HUES64 (cell line): ENCODE measurements around the gene SARDH.

Source experiments
- H3K27ac ChIP-seq: 2 replicates; pipeline ENCODE4 v1.7.0; 2013; ENCODE audit warnings: low read depth, low read length, inconsistent platforms
- H3K27me3 ChIP-seq: 2 replicates; pipeline ENCODE4 v1.6.1; 2013; ENCODE audit warnings: mild to moderate bottlenecking, low read length; ENCODE audit not compliant: insufficient read depth
- H3K36me3 ChIP-seq: 2 replicates; pipeline ENCODE4 v1.6.1; 2013; ENCODE audit warnings: mild to moderate bottlenecking, low read length; ENCODE audit not compliant: insufficient read depth
- H3K4me1 ChIP-seq: 2 replicates; pipeline ENCODE4 v1.6.1; 2013; ENCODE audit warnings: mild to moderate bottlenecking, low read length, moderate library complexity; ENCODE audit not compliant: insufficient read depth
- H3K4me3 ChIP-seq: 2 replicates; pipeline ENCODE4 v1.5.1; 2013; ENCODE audit warnings: mild to moderate bottlenecking, low read length, moderate library complexity
- H3K9ac ChIP-seq: 2 replicates; pipeline ENCODE4 v1.6.1; 2013; ENCODE audit warnings: mild to moderate bottlenecking, low read depth, low read length
- H3K9me3 ChIP-seq: 2 replicates; pipeline ENCODE4 v1.6.1; 2013; ENCODE audit warnings: low read depth, low read length; ENCODE audit not compliant: insufficient read depth
- WGBS: fragments of 150-250, 120-280 bp; methylation state at CpG from one replicate; pipeline ENCODE4 v1.1.7; 2013; ENCODE audit warnings: missing lambda C conversion rate; 5-methylcytosine and 5-hydroxymethylcytosine counted together

The SARDH gene

GRCh38 chr9:133640580-133641395, 97.4 kb downstream of the SARDH start:
- no peaks in the 10 kb centered on the region for H3K9me3 ChIP-seq
- H3K4me1 ChIP-seq, result peaks cover 10% of the 10 kb centered on the region
- no peak overlapping the region for H3K9ac ChIP-seq
- H3K36me3 ChIP-seq, result no peaks in the 10 kb centered on the region
- H3K4me3 ChIP-seq, result no peak overlapping the region
- no peaks in the 10 kb centered on the region for H3K27me3 ChIP-seq
- no peak overlapping the region for H3K27ac ChIP-seq
- 91% methylated on average over 13 of the region's 13 CpGs for WGBS

- no peak overlapping the region for H3K9ac ChIP-seq
- H3K27ac ChIP-seq, result no peak overlapping the region
- peaks cover 10% of the 10 kb centered on the region for H3K4me1 ChIP-seq
- no peak overlapping the region for H3K4me3 ChIP-seq
- no peaks in the 10 kb centered on the region for H3K9me3 ChIP-seq
- H3K36me3 ChIP-seq, result no peaks in the 10 kb centered on the region
- WGBS, result 93% methylated on average over 7 of the region's 7 CpGs
- H3K27me3 ChIP-seq, result no peaks in the 10 kb centered on the region
These were observed 98.0 kb downstream of the SARDH start for GRCh38 chr9:133640160-133640559.

GRCh38 chr9:133639613-133640012, 98.5 kb downstream of the SARDH start:
- no peak overlapping the region for H3K9ac ChIP-seq
- WGBS, result 79% methylated on average over 8 of the region's 8 CpGs
- no peak overlapping the region for H3K4me3 ChIP-seq
- H3K27me3 ChIP-seq, result no peaks in the 10 kb centered on the region
- H3K27ac ChIP-seq, result no peak overlapping the region
- no peaks in the 10 kb centered on the region for H3K9me3 ChIP-seq
- no peaks in the 10 kb centered on the region for H3K36me3 ChIP-seq
- H3K4me1 ChIP-seq, result peaks cover 10% of the 10 kb centered on the region

- Histone ChIP-seq H3K4me1 (peaks cover 13% of the 10 kb centered on the region), H3K27me3 (no peaks in the 10 kb centered on the region), H3K9me3 (no peaks in the 10 kb centered on the region), H3K4me3 (no peak overlapping the region), H3K27ac (no peak overlapping the region), H3K9ac (no peak overlapping the region), H3K36me3 (no peaks in the 10 kb centered on the region)
- 77% methylated on average over 8 of the region's 8 CpGs for WGBS
These were observed 99.4 kb downstream of the SARDH start for GRCh38 chr9:133638711-133639110.

- Histone ChIP-seq H3K4me3 (no peak overlapping the region), H3K27ac (no peak overlapping the region), H3K9ac (no peak overlapping the region), H3K27me3 (no peaks in the 10 kb centered on the region), H3K4me1 (peaks cover 17% of the 10 kb centered on the region), H3K9me3 (no peaks in the 10 kb centered on the region), H3K36me3 (no peaks in the 10 kb centered on the region)
- 68% methylated on average over 8 of the region's 8 CpGs for WGBS
These were observed 100.1 kb downstream of the SARDH start for GRCh38 chr9:133638076-133638475.

GRCh38 chr9:133637451-133638055, 100.6 kb downstream of the SARDH start:
- H3K36me3 ChIP-seq, result no peaks in the 10 kb centered on the region
- H3K4me3 ChIP-seq, result no peak overlapping the region
- no peak overlapping the region for H3K9ac ChIP-seq
- H3K27me3 ChIP-seq, result no peaks in the 10 kb centered on the region
- no peak overlapping the region for H3K27ac ChIP-seq
- 77% methylated on average over 12 of the region's 12 CpGs for WGBS
- peaks cover 17% of the 10 kb centered on the region for H3K4me1 ChIP-seq
- no peaks in the 10 kb centered on the region for H3K9me3 ChIP-seq

- WGBS, result 95% methylated on average over 12 of the region's 12 CpGs
- H3K36me3 ChIP-seq, result no peaks in the 10 kb centered on the region
- peaks cover 17% of the 10 kb centered on the region for H3K4me1 ChIP-seq
- H3K9ac ChIP-seq, result no peak overlapping the region
- H3K9me3 ChIP-seq, result no peaks in the 10 kb centered on the region
- H3K27me3 ChIP-seq, result no peaks in the 10 kb centered on the region
- H3K27ac ChIP-seq, result no peak overlapping the region
- H3K4me3 ChIP-seq, result no peak overlapping the region
These were observed 101.2 kb downstream of the SARDH start for GRCh38 chr9:133636902-133637301.

- Histone ChIP-seq H3K27me3 (no peaks in the 10 kb centered on the region), H3K4me3 (no peak within 1 kb of the TSS), H3K36me3 (no peaks in the 10 kb centered on the region), H3K27ac (no peak within 1 kb of the TSS), H3K9me3 (no peaks in the 10 kb centered on the region), H3K9ac (no peak within 1 kb of the TSS), H3K4me1 (peaks cover 17% of the 10 kb centered on the region)
- 92% methylated on average over 24 of the region's 24 CpGs for WGBS
These were observed 102.3 kb downstream of the SARDH start, which contains the start of gene DBH for GRCh38 chr9:133635533-133636531. TSS of gene DBH (plus strand) at chr9:133636363. CDS start at chr9:133636372, 9 bp downstream.

- no peak overlapping the region for H3K4me3 ChIP-seq
- 86% methylated on average over 6 of the region's 6 CpGs for WGBS
- H3K9me3 ChIP-seq, result no peaks in the 10 kb centered on the region
- H3K36me3 ChIP-seq, result no peaks in the 10 kb centered on the region
- peaks cover 17% of the 10 kb centered on the region for H3K4me1 ChIP-seq
- no peak overlapping the region for H3K9ac ChIP-seq
- no peaks in the 10 kb centered on the region for H3K27me3 ChIP-seq
- H3K27ac ChIP-seq, result no peak overlapping the region
These were observed 103.1 kb downstream of the SARDH start for GRCh38 chr9:133635098-133635497.

- H3K9me3 ChIP-seq, result no peaks in the 10 kb centered on the region
- no peaks in the 10 kb centered on the region for H3K36me3 ChIP-seq
- no peak overlapping the region for H3K27ac ChIP-seq
- H3K27me3 ChIP-seq, result no peaks in the 10 kb centered on the region
- WGBS, result 72% methylated on average over 24 of the region's 24 CpGs
- no peak overlapping the region for H3K9ac ChIP-seq
- no peak overlapping the region for H3K4me3 ChIP-seq
- peaks cover 17% of the 10 kb centered on the region for H3K4me1 ChIP-seq
These were observed 104.0 kb downstream of the SARDH start for GRCh38 chr9:133634081-133634691.
